GM20431 (cell line): ENCODE data around the gene SLC9A7.
"Not testable (repeated sequence)": the region's sequence is repeated elsewhere in the genome, so short reads cannot be mapped to it uniquely, and the experiment has no call there.

Source experiments
- in situ Hi-C: fragments of 300-500 bp; cut with MseI, MboI; formaldehyde crosslinking; loops from one replicate; pipeline ENCODE4 v1.15.0; 2020; ENCODE audit warnings: low sequenced_read_pairs; ENCODE audit not compliant: unreplicated experiment

Gene SLC9A7

DNA sequence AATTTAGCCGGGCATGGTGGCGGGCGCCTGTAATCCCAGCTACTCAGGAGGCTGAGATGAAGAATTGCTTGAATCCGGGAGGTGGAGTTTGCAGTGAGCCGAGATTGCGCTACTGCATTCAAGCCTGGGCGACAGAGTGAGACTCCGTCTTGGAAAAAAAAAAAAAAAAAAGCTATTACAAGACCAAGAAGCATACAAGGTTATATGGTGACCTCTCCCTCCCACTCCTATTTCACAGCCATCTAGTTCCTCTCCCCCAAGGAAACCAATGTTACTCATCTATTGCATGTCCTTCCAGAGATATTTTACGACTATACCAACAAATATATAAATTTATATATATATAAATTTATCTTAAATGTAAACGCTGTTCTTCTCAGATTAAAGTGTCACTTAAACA is 3.2 kb downstream of the SLC9A7 start:
- in situ Hi-C loops, result no loop called here

GRCh38 chrX:46754586-46755061 is 4.3 kb downstream of the SLC9A7 start:
- in situ Hi-C loops, result no loop called here

DNA sequence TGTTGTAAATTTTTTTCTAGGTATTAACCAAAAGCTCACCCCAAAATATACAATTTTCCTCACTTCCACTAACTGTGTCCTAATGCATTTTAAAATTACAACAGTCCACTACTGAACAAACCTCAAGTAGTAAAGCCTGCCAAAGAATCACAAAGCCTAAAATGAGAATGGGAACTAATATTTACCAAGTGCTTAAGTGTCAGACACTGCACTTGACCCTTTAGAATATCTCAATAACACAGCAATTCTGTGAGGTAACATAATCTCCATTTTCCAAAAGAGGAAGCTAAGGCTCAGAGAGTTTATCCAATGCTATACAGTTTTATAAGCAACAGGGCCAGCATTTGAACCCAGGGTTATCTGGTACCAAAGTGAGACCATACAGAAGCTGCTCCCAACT is 4.9 kb downstream of the SLC9A7 start:
- in situ Hi-C loops, result no loop called here

- in situ Hi-C loops, result no loop called here
Measured at GRCh38 chrX:46750889-46751288, 8.0 kb downstream of the SLC9A7 start.

DNA sequence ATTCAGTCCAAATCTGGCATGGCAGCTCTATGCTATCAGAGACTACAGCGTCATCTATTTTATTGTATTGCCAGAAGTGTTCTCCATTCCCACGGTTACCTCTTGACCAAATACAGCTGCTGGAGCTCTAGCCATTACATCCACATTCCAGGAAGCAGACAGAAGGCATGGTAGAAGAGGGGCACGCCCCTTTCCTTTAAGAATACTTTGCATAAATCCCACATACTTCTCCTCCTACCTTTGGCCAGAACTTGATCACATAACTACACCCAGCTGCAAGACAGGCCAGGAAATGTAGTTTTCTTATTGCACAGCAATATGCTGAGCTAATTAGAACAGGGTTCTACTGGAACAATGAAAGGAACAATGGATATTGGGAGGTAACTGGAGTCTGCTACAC is 14.9 kb downstream of the SLC9A7 start:
- in situ Hi-C loops, result no loop called here

DNA sequence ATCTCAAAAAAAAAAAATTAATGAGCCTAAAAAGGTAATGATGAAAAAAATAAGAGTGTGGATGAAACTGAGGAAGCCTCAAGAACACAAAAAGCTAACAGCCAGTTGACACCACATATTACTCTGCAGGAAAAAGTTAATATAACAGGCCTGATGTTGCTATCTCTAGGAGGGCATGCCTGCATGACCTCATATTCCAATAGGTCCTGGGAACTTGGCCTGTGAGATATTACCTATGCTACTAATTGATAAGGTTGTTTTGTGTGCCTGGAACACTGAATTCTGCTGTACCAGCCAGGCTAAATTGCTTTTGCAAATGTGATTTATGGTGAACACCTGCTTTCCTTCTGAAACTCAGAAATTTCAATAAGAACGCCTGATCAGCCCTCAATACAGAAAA is 15.9 kb downstream of the SLC9A7 start:
- in situ Hi-C loops, result no loop called here

DNA sequence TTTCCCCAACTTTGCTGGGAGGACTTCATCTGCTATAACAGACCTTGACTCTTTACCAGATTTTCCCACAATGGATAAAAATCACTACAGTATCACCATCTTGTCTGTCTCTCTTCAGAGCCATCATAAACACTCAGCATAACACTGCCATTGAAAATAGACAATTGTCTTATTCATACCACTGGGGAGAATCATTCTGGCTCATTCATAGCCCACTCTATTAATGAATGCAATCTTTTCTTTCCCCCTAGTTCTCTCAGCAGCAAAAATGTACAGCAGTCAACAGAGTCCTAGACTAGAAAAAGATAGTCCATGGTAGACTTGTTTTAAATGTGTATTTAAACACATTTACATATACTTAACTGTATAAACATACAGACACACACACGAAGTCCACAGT is 19.2 kb downstream of the SLC9A7 start:
- in situ Hi-C loops, result no loop called here

- in situ Hi-C loops, result no loop called here
Measured at GRCh38 chrX:46737462-46737861, 21.5 kb downstream of the SLC9A7 start.

DNA sequence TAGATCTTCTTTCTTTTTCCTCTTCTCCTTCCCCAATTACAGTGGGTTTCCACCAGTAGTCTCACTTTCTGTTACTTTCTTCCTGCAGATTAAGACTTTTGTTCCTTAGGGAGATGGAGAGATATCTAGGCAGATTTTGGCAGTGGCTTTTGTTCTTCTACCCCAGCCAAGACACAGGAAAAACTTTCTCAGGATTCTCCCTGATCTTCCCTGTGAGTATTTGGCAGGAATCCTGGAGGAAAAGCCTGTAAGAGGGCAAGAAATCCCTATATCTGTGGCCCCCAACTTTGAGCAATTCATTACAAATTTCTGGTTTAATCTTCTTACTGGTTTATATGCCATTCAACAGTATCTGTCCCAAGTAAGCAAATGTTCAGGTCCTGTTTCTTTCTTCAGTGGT is 21.9 kb downstream of the SLC9A7 start:
- in situ Hi-C loops, result no loop called here

- in situ Hi-C loops, result no loop called here
Measured at GRCh38 chrX:46735622-46736021, 23.3 kb downstream of the SLC9A7 start.

DNA sequence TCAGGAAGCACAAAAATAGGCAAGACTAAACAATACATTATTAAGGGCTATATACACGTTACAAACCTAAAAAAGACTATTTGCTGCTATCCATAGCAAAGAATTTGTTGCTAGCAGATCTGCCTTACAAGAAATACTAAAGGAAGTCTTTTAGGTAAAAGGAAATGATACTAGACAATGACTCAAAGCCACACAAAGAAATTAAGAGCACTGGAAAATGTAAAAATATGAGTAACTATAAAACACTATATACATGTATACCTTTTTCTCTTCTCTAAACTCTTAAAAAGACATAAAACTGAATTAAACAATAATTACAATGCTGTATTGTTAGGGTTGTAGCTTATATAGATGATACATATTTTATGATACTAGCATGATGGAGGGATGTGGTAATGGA is 25.7 kb downstream of the SLC9A7 start:
- in situ Hi-C loops, result no loop called here

- in situ Hi-C loops, result no loop called here
Measured at GRCh38 chrX:46730765-46731164, 28.2 kb downstream of the SLC9A7 start.

GRCh38 chrX:46727441-46727840 is 31.5 kb downstream of the SLC9A7 start:
- in situ Hi-C loops, result no loop called here

GRCh38 chrX:46723569-46723927 is 35.4 kb downstream of the SLC9A7 start:
- in situ Hi-C loops, result not testable (repeated sequence)

GRCh38 chrX:46722742-46723568 is 36.0 kb downstream of the SLC9A7 start:
- in situ Hi-C loops, result no loop called here

DNA sequence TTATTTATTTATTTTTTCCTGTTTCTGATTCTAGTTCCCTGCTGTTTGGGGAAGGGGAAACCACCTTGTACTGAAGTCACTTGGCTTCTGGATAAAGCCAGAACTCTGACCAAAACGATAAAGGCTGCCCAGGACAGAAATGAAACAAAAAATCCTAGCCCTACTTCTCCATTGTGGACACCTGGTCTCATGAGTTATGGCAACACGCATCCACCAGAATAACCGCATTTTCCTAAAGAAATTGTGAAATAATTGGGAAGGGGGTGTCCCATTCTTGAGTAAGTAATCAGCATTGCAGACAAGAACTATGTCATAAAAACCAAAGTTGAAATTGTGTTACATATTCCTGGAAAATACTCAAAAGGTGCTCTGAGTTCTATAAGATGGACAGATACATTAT is 42.1 kb downstream of the SLC9A7 start:
- in situ Hi-C loops, result no loop called here

DNA sequence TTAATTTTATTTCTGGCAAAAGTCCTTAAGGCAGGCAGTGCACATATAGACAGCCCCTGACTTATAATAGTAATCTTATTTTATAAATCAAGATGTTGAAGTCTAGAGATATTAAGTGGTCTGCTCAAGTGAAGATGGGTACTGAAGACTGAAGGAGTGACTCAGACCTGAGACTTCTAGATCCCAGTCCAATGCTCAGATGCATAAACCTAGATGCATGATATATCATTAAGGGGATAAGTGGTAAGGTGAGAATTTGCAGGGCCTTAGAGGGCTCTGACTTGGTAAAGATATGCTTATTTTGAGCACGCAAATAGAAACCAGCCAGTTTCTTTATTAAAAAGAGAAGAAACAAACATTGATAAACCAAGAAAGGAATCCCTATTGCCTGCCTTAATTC is 42.9 kb downstream of the SLC9A7 start:
- in situ Hi-C loops, result no loop called here

DNA sequence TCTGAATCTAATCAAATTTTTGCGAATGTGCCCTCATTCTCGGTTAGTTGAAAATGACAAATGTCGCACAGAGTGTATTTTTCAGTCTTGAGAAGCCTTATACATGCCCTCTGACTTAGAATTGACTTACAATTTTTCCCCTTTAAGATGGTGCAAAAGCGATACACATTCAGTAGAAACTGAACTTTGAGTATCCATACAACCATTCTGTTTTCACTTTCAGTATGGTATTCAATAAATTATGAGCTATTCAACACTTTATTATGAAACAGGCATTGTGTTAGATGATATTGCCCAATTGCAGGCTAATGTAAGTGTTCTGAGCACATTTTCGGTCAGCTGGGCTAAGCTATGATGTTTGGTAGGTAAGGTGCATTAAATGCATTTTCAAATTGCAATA is 43.4 kb downstream of the SLC9A7 start:
- in situ Hi-C loops, result no loop called here

DNA sequence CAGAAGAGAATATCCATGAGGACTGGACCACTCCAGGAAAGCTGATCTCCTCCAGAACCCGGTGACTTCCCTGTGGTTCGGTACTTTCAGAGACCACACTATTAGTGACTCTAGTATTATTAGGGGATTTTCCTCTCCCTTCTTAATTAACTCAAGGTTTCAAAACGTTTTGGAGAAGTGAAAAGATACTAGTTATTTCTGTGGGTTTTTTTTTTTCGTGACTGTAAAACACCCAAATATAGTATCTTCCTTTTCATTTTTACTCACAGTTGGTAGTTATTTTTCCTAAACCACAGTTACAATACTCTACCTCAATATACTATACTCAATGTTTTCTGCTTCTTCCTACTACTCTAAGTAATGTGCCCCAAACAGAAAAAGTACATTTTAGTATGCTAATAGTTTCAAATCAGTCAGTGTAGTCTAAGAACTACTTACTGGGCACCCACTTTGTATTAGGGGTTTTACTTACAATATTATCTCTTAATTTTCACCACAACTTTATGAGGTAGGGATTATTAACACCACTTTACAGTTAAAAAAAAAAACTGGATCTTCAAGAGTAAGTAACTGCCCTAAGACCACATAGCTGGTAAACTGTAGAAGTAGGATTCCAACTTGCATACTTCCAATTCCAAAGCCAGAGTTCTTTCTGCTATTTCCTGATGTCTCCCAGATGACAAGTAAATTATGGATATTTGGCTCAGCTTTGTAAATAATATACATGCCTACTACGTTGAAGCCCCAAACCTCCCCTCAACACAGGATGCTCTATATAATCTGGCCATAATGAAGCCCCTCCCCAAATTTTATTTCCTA is 45.0 kb downstream of the SLC9A7 start:
- in situ Hi-C loops, result no loop called here

DNA sequence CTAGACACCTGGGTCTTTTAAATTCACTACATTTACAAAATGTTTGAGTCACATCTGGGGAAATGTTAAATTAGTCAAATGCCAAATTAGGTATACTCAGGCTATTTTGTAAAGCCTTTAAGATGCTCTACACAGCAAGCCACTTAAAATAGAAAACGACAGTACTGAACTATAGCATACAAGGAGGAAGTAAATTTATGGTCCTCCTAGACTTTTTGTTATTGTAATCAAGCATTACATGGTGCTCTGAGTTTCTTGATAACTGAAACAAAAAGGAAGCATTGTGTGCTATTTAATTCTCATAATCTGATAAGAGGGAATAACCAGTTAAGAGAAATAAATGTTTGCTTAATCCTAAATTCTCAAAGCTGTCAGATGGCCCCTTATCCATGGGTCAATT is 46.2 kb downstream of the SLC9A7 start:
- in situ Hi-C loops, result no loop called here

- in situ Hi-C loops, result no loop called here
Measured at GRCh38 chrX:46710927-46711623, 47.8 kb downstream of the SLC9A7 start.
